Lower leg skin (tissue), 4 donors: Measurements from ENCODE around the gene SAMD3. TPM values are rescaled to one million over a fixed set of nuclear protein-coding genes. Genes with fewer than 3 reads are reported as not detected.
"Not testable (repeated sequence)": the region's sequence is repeated elsewhere in the genome, so short reads cannot be mapped to it uniquely, and the experiment has no call there.

Source experiments
- DNase-seq, 2 donors: peaks; one replicate each; pipeline ENCODE4 v3.0.0-alpha.2; 2019; ENCODE audit warnings: low spot score in 2 of 2
- H3K4me3 ChIP-seq: fragments of 200-600 bp; sonication (generic); 2 replicates; pipeline ENCODE4 v1.5.1; 2017; ENCODE audit warnings: mild to moderate bottlenecking, low read depth; ENCODE audit not compliant: poor library complexity, severe bottlenecking
- POLR2A ChIP-seq, 2 donors: fragments of 450-650 bp; IDR thresholded peaks; one replicate each; pipeline ENCODE4 v1.6.1; 2016 to 2017; ENCODE audit warnings: antibody characterized with exemption in 2 of 2, mild to moderate bottlenecking in 1 of 2, moderate library complexity in 1 of 2
- WGBS, 2 donors: methylation state at CpG; one replicate each; pipeline ENCODE4 v1.1.5; 2018; 5-methylcytosine and 5-hydroxymethylcytosine counted together
- intact Hi-C: fragments of 100-400 bp; cut with DNase I; formaldehyde crosslinking; loops from one replicate; pipeline ENCODE4 v1.15.0; 2023; ENCODE audit warnings: low total_unique reads
- total RNA-seq, 4 donors: library from RNA; depleted of rRNA; stranded (reverse); fragments of >200 nt; gene quantifications; one replicate each; pipeline ENCODE4 v1.1.0, GENCODE V29; 2016
- TF ChIP-seq, protein P1 (sequence below), 3 donors: fragments of 450-650 bp; IDR thresholded peaks; one replicate each; pipeline ENCODE4 v1.5.1; 2016; ENCODE audit warnings: antibody characterized with exemption in 3 of 3, mild to moderate bottlenecking in 3 of 3, moderate library complexity in 2 of 3

Gene SAMD3, protein sequence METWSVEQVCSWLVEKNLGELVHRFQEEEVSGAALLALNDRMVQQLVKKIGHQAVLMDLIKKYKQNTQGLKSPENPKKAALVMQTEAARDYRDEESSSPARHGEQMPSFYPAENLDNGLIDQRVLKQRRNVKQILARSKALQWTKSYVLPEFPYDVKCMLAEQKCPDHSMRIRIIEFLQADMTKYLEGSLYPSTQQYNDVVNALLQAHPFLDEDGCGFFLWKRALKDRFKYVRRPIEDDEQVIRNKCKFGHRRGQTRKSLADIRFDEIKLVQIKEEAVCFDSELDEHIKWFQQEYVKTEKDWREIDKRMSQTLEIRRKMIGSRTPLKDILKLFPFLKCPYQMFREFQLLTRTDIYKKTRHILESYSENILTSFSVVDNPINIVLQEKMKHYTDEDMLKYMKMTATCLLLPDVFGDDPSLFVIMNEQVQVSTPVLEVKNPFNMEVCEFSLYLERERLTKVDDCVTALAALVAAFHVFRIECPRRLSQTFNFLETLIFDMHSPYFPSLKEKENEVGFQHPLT
- not detected for total RNA-seq

- 62 to 68% methylated on average over 2 of the region's 2 CpGs for WGBS, 2 donors
- H3K4me3 ChIP-seq: no peak within 1 kb of the TSS
- intact Hi-C loops: no loop called here
Measured at GRCh38 chr6:130222775-130223174, at the start of gene SAMD3. SAMD3 (minus strand) TSS chr6:130222951; CDS start chr6:130215273, 7,678 bp downstream.

DNA sequence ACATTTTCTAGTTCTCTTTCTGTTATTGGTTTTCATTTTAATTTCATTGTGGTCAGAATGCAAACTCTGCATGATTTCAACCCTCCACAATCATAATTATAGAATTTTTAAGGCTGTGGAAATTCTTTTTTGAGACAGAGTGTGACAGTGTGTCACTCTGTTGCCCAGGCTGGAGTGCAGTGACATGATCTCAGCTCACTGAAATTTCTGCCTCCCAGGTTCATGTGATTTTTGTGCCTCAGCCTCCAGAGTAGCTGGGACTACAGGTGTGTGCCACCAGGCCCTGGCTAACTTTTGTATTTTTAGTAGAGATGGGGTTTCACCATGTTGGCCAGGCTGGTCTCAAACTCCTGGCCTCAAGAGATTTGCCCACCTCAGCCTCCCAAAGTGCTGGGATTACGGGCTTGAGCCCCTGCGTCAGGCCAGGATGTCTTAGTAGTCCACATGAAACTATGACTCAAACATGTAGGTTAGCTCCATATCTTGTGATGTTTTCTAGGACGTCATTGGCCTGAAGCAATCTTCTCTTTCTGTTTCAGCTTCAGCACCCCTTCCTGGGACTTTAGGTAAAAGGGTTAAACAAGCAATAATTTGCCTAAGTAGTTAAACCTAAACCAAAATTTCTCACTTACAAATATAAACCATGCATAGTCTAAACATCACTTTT is 47.4 kb upstream of the SAMD3 start:
- intact Hi-C loops: no loop called here
- no peak for DNase-seq
- 89 to 94% methylated on average over 3 of the region's 3 CpGs for WGBS, 2 donors
- TF ChIP-seq, protein P1, sequence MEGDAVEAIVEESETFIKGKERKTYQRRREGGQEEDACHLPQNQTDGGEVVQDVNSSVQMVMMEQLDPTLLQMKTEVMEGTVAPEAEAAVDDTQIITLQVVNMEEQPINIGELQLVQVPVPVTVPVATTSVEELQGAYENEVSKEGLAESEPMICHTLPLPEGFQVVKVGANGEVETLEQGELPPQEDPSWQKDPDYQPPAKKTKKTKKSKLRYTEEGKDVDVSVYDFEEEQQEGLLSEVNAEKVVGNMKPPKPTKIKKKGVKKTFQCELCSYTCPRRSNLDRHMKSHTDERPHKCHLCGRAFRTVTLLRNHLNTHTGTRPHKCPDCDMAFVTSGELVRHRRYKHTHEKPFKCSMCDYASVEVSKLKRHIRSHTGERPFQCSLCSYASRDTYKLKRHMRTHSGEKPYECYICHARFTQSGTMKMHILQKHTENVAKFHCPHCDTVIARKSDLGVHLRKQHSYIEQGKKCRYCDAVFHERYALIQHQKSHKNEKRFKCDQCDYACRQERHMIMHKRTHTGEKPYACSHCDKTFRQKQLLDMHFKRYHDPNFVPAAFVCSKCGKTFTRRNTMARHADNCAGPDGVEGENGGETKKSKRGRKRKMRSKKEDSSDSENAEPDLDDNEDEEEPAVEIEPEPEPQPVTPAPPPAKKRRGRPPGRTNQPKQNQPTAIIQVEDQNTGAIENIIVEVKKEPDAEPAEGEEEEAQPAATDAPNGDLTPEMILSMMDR (IDR thresholded peaks at IDR 0.05): no peak
- TF ChIP-seq POLR2A (IDR thresholded peaks at IDR 0.05): no peak
- H3K4me3 ChIP-seq: no peak overlapping the region

More at GRCh38 chr6:130222775-130223174, at the start of gene SAMD3:
- no peak for DNase-seq
- TF ChIP-seq, protein P1 (IDR thresholded peaks at IDR 0.05): no peak
- no peak for TF ChIP-seq POLR2A (IDR thresholded peaks at IDR 0.05)

GRCh38 chr6:130265553-130265952 is 42.8 kb upstream of the SAMD3 start:
- H3K4me3 ChIP-seq, intact Hi-C loops, DNase-seq: not testable (repeated sequence)
- WGBS, 2 donors: 70 to 78% methylated on average over 2 of the region's 2 CpGs

GRCh38 chr6:130262008-130262407 is 39.3 kb upstream of the SAMD3 start:
- intact Hi-C loops: no loop called here
- no peak for DNase-seq
- WGBS, 2 donors: 90 to 94% methylated on average over 2 of the region's 2 CpGs
- no peak overlapping the region for H3K4me3 ChIP-seq
- TF ChIP-seq, protein P1 (IDR thresholded peaks at IDR 0.05): no peak
- TF ChIP-seq POLR2A (IDR thresholded peaks at IDR 0.05): no peak

GRCh38 chr6:130261558-130261957 is 38.8 kb upstream of the SAMD3 start:
- DNase-seq, intact Hi-C loops, H3K4me3 ChIP-seq: not testable (repeated sequence)
- WGBS, 2 donors: 72 to 74% methylated on average over 3 of the region's 3 CpGs

- H3K4me3 ChIP-seq, intact Hi-C loops, DNase-seq: not testable (repeated sequence)
- 60 to 63% methylated on average over 14 to 15 of the region's 15 CpGs for WGBS, 2 donors
Measured at GRCh38 chr6:130260614-130261241, 38.0 kb upstream of the SAMD3 start.

DNA sequence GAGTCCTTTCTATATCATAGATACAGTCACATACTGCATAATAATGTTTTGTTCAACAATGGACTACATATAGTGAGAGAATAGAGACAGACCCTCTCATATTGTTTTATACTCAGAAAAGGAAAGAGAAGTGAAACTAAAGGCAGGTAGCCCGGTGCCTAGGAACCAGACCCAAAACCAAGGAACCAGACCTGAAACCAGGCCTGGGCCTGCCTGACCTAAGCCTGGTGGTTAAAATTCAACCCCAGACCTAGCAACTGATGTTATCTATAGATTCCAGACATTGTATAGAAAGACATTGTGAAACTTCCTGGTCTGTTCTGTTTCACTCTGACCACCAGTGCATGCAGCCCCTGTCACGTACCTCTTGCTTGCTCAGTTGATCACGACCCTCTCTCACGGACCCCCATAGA is 37.3 kb upstream of the SAMD3 start:
- intact Hi-C loops, H3K4me3 ChIP-seq, DNase-seq: not testable (repeated sequence)
- WGBS, 2 donors: 75 to 76% methylated on average over 4 of the region's 4 CpGs
